ENCODE data around the gene ESRP2. TPM values are rescaled to one million over a fixed set of nuclear protein-coding genes. Genes with fewer than 3 reads are reported as not detected.

The ESRP2 gene
- total and polyA plus RNA-seq, 4 donors: 22.5 to 65.5 (median 39.3) TPM

- 47 to 61% methylated on average over 13 of the region's 13 CpGs for WGBS, 2 donors
- ATAC-seq (ENCODE audit: insufficient read depth, low FRiP score) (peak; percentile 36), DNase-seq (no peak)
- H3K4me1 ChIP-seq (ENCODE audit: control insufficient read depth in 5 of 5, insufficient read depth in 5 of 5, low read length in 5 of 5): no peaks in the 10 kb centered on the region
- H3K4me3 ChIP-seq: no peak overlapping the region
- no peaks in the 10 kb centered on the region for H3K9me3 ChIP-seq (ENCODE audit: control insufficient read depth in 4 of 4, insufficient read depth in 3 of 4, low read length in 3 of 4)
- no peak overlapping the region for H3K9ac ChIP-seq (ENCODE audit: insufficient read depth in 1 of 2, low read length in 2 of 2)
- no peak for TF ChIP-seq CTCF (IDR thresholded peaks at IDR 0.05; ENCODE audit: control extremely low read depth, extremely low read depth)
- H3K27me3 ChIP-seq (ENCODE audit: control insufficient read depth in 3 of 3, insufficient read depth in 3 of 3, low read length in 2 of 3): no peaks in the 10 kb centered on the region
- peak overlapping the region; percentile 3 to 85 for H3K27ac ChIP-seq (ENCODE audit: low read depth in 1 of 2, low read length in 1 of 2)
- H3K36me3 ChIP-seq (ENCODE audit: control insufficient read depth in 4 of 4, insufficient read depth in 4 of 4, low read length in 4 of 4): peaks cover 0 to 44% (median 11%) of the 10 kb centered on the region in 4 donors
Observed at GRCh38 chr16:68257906-68258800, 22.2 kb upstream of the ESRP2 start.

- Histone ChIP-seq H3K4me3 (no peak overlapping the region), H3K27me3 (ENCODE audit: control insufficient read depth in 3 of 3, insufficient read depth in 3 of 3, low read length in 2 of 3) (no peaks in the 10 kb centered on the region), H3K36me3 (ENCODE audit: control insufficient read depth in 4 of 4, insufficient read depth in 4 of 4, low read length in 4 of 4) (peaks cover 0 to 51% (median 11%) of the 10 kb centered on the region in 4 donors), H3K4me1 (ENCODE audit: control insufficient read depth in 5 of 5, insufficient read depth in 5 of 5, low read length in 5 of 5) (no peaks in the 10 kb centered on the region), H3K27ac (ENCODE audit: low read depth in 1 of 2, low read length in 1 of 2) (peak overlapping the region in 1 of 2 donors; percentile 85), H3K9me3 (ENCODE audit: control insufficient read depth in 4 of 4, insufficient read depth in 3 of 4, low read length in 3 of 4) (no peaks in the 10 kb centered on the region), H3K9ac (ENCODE audit: insufficient read depth in 1 of 2, low read length in 2 of 2) (no peak overlapping the region)
- no peak for TF ChIP-seq CTCF (IDR thresholded peaks at IDR 0.05; ENCODE audit: control extremely low read depth, extremely low read depth)
- ATAC-seq (ENCODE audit: insufficient read depth, low FRiP score) (no peak), DNase-seq (no peak)
- WGBS, 2 donors: 34 to 69% methylated on average over 6 of the region's 6 CpGs
Observed at GRCh38 chr16:68257251-68257905, 21.5 kb upstream of the ESRP2 start.

- no peak for DNase-seq
- Histone ChIP-seq H3K27me3 (ENCODE audit: control insufficient read depth in 3 of 3, insufficient read depth in 3 of 3, low read length in 2 of 3) (no peaks in the 10 kb centered on the region), H3K9me3 (ENCODE audit: control insufficient read depth in 4 of 4, insufficient read depth in 3 of 4, low read length in 3 of 4) (no peaks in the 10 kb centered on the region), H3K36me3 (ENCODE audit: control insufficient read depth in 4 of 4, insufficient read depth in 4 of 4, low read length in 4 of 4) (peaks cover 0 to 56% (median 10%) of the 10 kb centered on the region in 4 donors), H3K4me3 (no peak overlapping the region), H3K9ac (ENCODE audit: insufficient read depth in 1 of 2, low read length in 2 of 2) (no peak overlapping the region), H3K27ac (ENCODE audit: low read depth in 1 of 2, low read length in 1 of 2) (peak overlapping the region in 1 of 2 donors; percentile 63), H3K4me1 (ENCODE audit: control insufficient read depth in 5 of 5, insufficient read depth in 5 of 5, low read length in 5 of 5) (no peaks in the 10 kb centered on the region)
- ATAC-seq (ENCODE audit: insufficient read depth, low FRiP score): no peak
- TF ChIP-seq CTCF (IDR thresholded peaks at IDR 0.05; ENCODE audit: control extremely low read depth, extremely low read depth): no peak
- WGBS, 2 donors: 92 to 93% methylated on average over 18 of the region's 18 CpGs
Observed at GRCh38 chr16:68255712-68256111, 19.8 kb upstream of the ESRP2 start.
